Transverse colon (tissue), 4 donors: ENCODE results near the gene LDHD. TPM values are rescaled to one million over a fixed set of nuclear protein-coding genes. Genes with fewer than 3 reads are reported as not detected.
A peak's percentile ranks its signal among the peaks of the same experiment; 100 is the strongest.
"Not testable (repeated sequence)": the region's sequence is repeated elsewhere in the genome, so short reads cannot be mapped to it uniquely, and the experiment has no call there.

Source experiments
- DNase-seq: peaks from one replicate; pipeline ENCODE4 v3.0.0-alpha.2; 2019
- H3K27ac ChIP-seq, 4 donors: fragments of 200-600 bp; sonication (generic); 2 replicates each; pipeline ENCODE4 v1.5.1; 2016 to 2018; ENCODE audit warnings: inconsistent platforms in 4 of 4
- H3K27me3 ChIP-seq: fragments of 200-600 bp; sonication (generic); 2 replicates; pipeline ENCODE4 v1.5.1; 2017; ENCODE audit warnings: inconsistent platforms
- H3K36me3 ChIP-seq, 4 donors: fragments of 200-600 bp; sonication (generic); 2 replicates each; pipeline ENCODE4 v1.5.1; 2017 to 2019; ENCODE audit warnings: inconsistent platforms in 4 of 4
- H3K4me1 ChIP-seq, 4 donors: fragments of 200-600 bp; sonication (generic); 2 replicates each; pipeline ENCODE4 v1.5.1; 2017 to 2020; ENCODE audit warnings: inconsistent platforms in 4 of 4
- H3K4me3 ChIP-seq, 4 donors: fragments of 200-600 bp; sonication (generic); 1 replicate in 1 of 4; 2 replicates in 3 of 4; pipeline versions ENCODE4 v1.5.1 to v1.6.1; 2017 to 2019; ENCODE audit warnings: inconsistent platforms in 4 of 4
- H3K9me3 ChIP-seq, 2 donors: fragments of 200-600 bp; sonication (generic); 2 replicates each; pipeline ENCODE4 v1.5.1; 2017 to 2019; ENCODE audit warnings: inconsistent platforms in 2 of 2
- CTCF ChIP-seq, 5 experiments: fragments of 200-600 bp in 3 of 5; fragments of 450-650 bp in 2 of 5; sonication (generic) in 3 of 5; IDR thresholded peaks; 1 replicate in 2 of 5; 2 replicates in 3 of 5; pipeline ENCODE4 v1.5.1; 2016 to 2017; ENCODE audit warnings: antibody characterized with exemption in 5 of 5, inconsistent platforms in 3 of 5, mild to moderate bottlenecking in 2 of 5, moderate library complexity in 1 of 5
- EP300 ChIP-seq: sonication (generic); formaldehyde crosslinking; IDR thresholded peaks from one replicate; pipeline ENCODE4 v1.6.1; 2017; ENCODE audit warnings: antibody characterized with exemption, low read depth
- POLR2A ChIP-seq: fragments of 450-650 bp; IDR thresholded peaks from one replicate; pipeline ENCODE4 v1.6.1; 2016; ENCODE audit warnings: antibody characterized with exemption, mild to moderate bottlenecking, moderate library complexity
- POLR2AphosphoS5 ChIP-seq, 3 donors: sonication (generic); formaldehyde crosslinking; IDR thresholded peaks; one replicate each; pipeline ENCODE4 v1.6.1; 2016; ENCODE audit warnings: antibody characterized with exemption in 3 of 3
- WGBS, 2 donors: methylation state at CpG; one replicate each; pipeline ENCODE4 v1.1.5; 2018; ENCODE audit warnings: low coverage in 1 of 2; 5-methylcytosine and 5-hydroxymethylcytosine counted together
- in situ Hi-C, 4 donors: fragments of 200-750 bp; cut with MboI; loops; one replicate each; pipeline versions ENCODE4 v1.15.0 to v1.15.1; 2017; ENCODE audit warnings: low sequenced_read_pairs in 3 of 4, low pct_ligation_motif_present in 1 of 4, low pct_unique_long_range_greater_than_20kb in 1 of 4
- intact Hi-C: fragments of 100-400 bp; cut with DNase I; formaldehyde crosslinking; loops from one replicate; pipeline ENCODE4 v1.15.1; 2023; ENCODE audit warnings: low total_unique reads
- total RNA-seq, 4 donors: library from RNA; depleted of rRNA; stranded (reverse); fragments of >200 nt; gene quantifications; one replicate each; pipeline ENCODE4 v1.1.0, GENCODE V29; 2016

LDHD gene
- total RNA-seq, 4 donors from 2014 or later = 38.4 to 198 (median 104) TPM

- H3K36me3 ChIP-seq = no peaks in the 10 kb centered on the region
- peak overlapping the region in 2 of 4 donors; percentile 44 to 48 for H3K27ac ChIP-seq
- peaks cover 5 to 58% (median 22%) of the 10 kb centered on the region in 4 donors for H3K4me1 ChIP-seq
- no peak for TF ChIP-seq POLR2A
- TF ChIP-seq POLR2AphosphoS5 (IDR thresholded peaks at IDR 0.05) = no peak
- no peak for TF ChIP-seq CTCF (IDR thresholded peaks at IDR 0.05)
- no peak for TF ChIP-seq EP300
- 83 to 88% methylated on average over 1 to 23 of the region's 23 CpGs for WGBS, 2 donors
- in situ Hi-C loops = no loop called here
- intact Hi-C loops = no loop called here
- H3K4me3 ChIP-seq = no peak overlapping the region
- no peak for DNase-seq
- no peaks in the 10 kb centered on the region for H3K27me3 ChIP-seq
- H3K9me3 ChIP-seq = no peaks in the 10 kb centered on the region
Observed at GRCh38 chr16:75093598-75094540, 22.7 kb downstream of the LDHD start.

GRCh38 chr16:75092777-75093176 is 23.8 kb downstream of the LDHD start:
- DNase-seq = peak; percentile 75
- Histone ChIP-seq H3K36me3 (no peaks in the 10 kb centered on the region), H3K4me3 (no peak overlapping the region), H3K27me3 (no peaks in the 10 kb centered on the region), H3K4me1 (peaks cover 2 to 59% (median 25%) of the 10 kb centered on the region in 4 donors), H3K9me3 (no peaks in the 10 kb centered on the region), H3K27ac (peak overlapping the region; percentile 39 to 48 (median 42))
- WGBS, 2 donors = 30% methylated on average over 7 of the region's 7 CpGs; no CpG with 5 or more reads in 1 of the 2 donors
- intact Hi-C loops = no loop called here
- in situ Hi-C loops = no loop called here
- no peak for TF ChIP-seq EP300
- TF ChIP-seq POLR2AphosphoS5 (IDR thresholded peaks at IDR 0.05) = no peak
- TF ChIP-seq CTCF (IDR thresholded peaks at IDR 0.05) = no peak
- TF ChIP-seq POLR2A = no peak

DNA sequence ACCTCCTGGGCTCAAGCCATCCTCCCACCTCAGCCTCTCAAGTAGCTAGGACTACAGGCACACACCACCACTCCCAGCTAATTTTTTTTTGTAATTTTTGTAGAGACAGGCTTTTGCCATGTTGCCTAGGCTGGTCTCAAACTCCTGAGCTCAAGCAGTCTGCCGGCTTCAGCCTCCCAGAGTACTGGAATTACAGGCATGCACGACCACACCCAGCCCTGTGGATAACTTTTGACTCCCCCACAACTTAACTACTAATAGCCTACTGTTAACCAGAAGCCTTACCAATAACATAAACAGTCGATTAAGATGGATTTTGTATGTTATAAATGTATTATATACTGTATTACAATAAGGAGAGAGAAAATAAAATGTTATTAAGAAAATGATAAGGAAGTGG is 25.0 kb downstream of the LDHD start:
- H3K36me3 ChIP-seq, H3K27me3 ChIP-seq, H3K9me3 ChIP-seq, DNase-seq, in situ Hi-C loops, H3K4me3 ChIP-seq, intact Hi-C loops: not testable (repeated sequence)
- WGBS, 2 donors = 15 to 46% methylated on average over 3 of the region's 3 CpGs
- Histone ChIP-seq H3K4me1 (peaks cover 0 to 61% (median 31%) of the 10 kb centered on the region in 4 donors), H3K27ac (peak overlapping the region in 1 of 4 donors; percentile 44)

DNA sequence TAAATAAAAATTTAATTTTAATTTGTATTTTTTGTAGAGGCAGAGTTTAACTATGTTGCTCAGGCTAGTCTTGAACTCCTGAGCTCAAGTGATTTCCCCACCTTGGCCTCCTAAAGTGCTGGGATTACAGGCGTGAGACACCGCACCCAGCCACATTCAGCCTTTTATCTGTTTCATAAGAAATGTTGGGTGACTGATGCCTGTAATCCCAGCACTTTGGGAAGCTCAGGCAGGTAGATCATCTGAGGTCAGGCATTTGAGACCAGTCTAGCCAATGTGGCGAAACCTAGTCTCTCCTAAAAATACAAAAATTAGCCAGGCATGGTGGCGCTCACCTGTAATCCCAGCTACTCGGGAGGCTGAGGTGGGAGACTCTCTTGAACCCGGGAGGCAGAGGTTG is 25.7 kb downstream of the LDHD start:
- 74 to 100% methylated on average over 3 to 6 of the region's 6 CpGs for WGBS, 2 donors
- DNase-seq, in situ Hi-C loops, H3K36me3 ChIP-seq, H3K27me3 ChIP-seq, intact Hi-C loops, H3K9me3 ChIP-seq, H3K27ac ChIP-seq, H3K4me3 ChIP-seq: not testable (repeated sequence)
- H3K4me1 ChIP-seq = peaks cover 0 to 56% (median 26%) of the 10 kb centered on the region in 4 donors
- peak in 1 of 3 donors; percentile 11 for TF ChIP-seq POLR2AphosphoS5 (IDR thresholded peaks at IDR 0.05)

GRCh38 chr16:75089486-75090202 is 26.9 kb downstream of the LDHD start:
- no peak for DNase-seq
- in situ Hi-C loops = no loop called here
- no peaks in the 10 kb centered on the region for H3K36me3 ChIP-seq
- H3K27ac ChIP-seq = no peak overlapping the region
- no peaks in the 10 kb centered on the region for H3K27me3 ChIP-seq
- H3K4me1 ChIP-seq = peaks cover 0 to 56% (median 26%) of the 10 kb centered on the region in 4 donors
- H3K4me3 ChIP-seq = no peak overlapping the region
- TF ChIP-seq POLR2AphosphoS5 (IDR thresholded peaks at IDR 0.05) (no peak), EP300 (no peak), POLR2A (no peak), CTCF (IDR thresholded peaks at IDR 0.05) (no peak)
- intact Hi-C loops = no loop called here
- WGBS, 2 donors = 78% methylated on average over 6 of the region's 6 CpGs; no CpG with 5 or more reads in 1 of the 2 donors
- H3K9me3 ChIP-seq = no peaks in the 10 kb centered on the region
